Endometrial microvascular endothelial cells (primary cell): ENCODE data around the gene PRXL2B. TPM values are rescaled to one million over a fixed set of nuclear protein-coding genes. Genes with fewer than 3 reads are reported as not detected.

Experiments
- total RNA-seq: library from RNA; depleted of rRNA; stranded (reverse); fragments of >200 nt; gene quantifications from one replicate; pipeline ENCODE4 v1.2.3, GENCODE V29; 2015; ENCODE audit errors: inconsistent ontology term

The PRXL2B gene
- total RNA-seq, 1 donor from 2014 or later = 45.2 TPM

Other genes with a start within 250 kb of the PRXL2B start
- 2.4 TPM for gene MORN1, start 195.2 kb upstream of the PRXL2B start, total RNA-seq
- 132 TPM for gene RER1, start 194.9 kb upstream of the PRXL2B start, total RNA-seq
- 38.6 TPM for gene PEX10, start 174.2 kb upstream of the PRXL2B start, total RNA-seq
- gene PLCH2, start 110.5 kb upstream of the PRXL2B start, total RNA-seq = not detected
- 35.4 TPM for gene PANK4, start 60.2 kb upstream of the PRXL2B start, total RNA-seq
- not detected for gene HES5, start 56.5 kb upstream of the PRXL2B start, total RNA-seq
- gene TNFRSF14, start 30.4 kb upstream of the PRXL2B start, total RNA-seq = 41.4 TPM
- gene MMEL1, start 46.2 kb downstream of the PRXL2B start, total RNA-seq = 0.28 TPM
- not detected for gene TTC34, start 214.9 kb downstream of the PRXL2B start, total RNA-seq